PC-9 (cell line): Measurements from ENCODE around the gene MCOLN1.

Source experiments
- CTCF ChIP-seq: fragments of 200-600 bp; sonication (generic); conservative IDR thresholded peaks from 2 replicates; pipeline ENCODE4 v1.6.1; 2017; ENCODE audit warnings: mixed run types, antibody characterized with exemption, mild to moderate bottlenecking, moderate library complexity
- EZH2 ChIP-seq: fragments of 200-600 bp; sonication (generic); IDR thresholded peaks from 2 replicates; pipeline ENCODE4 v1.8.0; 2017; ENCODE audit warnings: antibody characterized with exemption, low read depth

GRCh38 chr19:7521551-7522071 is 813 bp upstream of the MCOLN1 start:
- no peak for TF ChIP-seq CTCF
- no peak for TF ChIP-seq EZH2
